DMS 273 (cell line): ENCODE measurements around the gene AP2B1.
"Not testable (repeated sequence)": the region's sequence is repeated elsewhere in the genome, so short reads cannot be mapped to it uniquely, and the experiment has no call there.

ENCODE experiments used
- DNase-seq: peaks from one replicate; lab custom pipeline; 2025; ENCODE audit not compliant: unreplicated experiment; lab: John Stamatoyannopoulos, UW

The AP2B1 gene

DNA sequence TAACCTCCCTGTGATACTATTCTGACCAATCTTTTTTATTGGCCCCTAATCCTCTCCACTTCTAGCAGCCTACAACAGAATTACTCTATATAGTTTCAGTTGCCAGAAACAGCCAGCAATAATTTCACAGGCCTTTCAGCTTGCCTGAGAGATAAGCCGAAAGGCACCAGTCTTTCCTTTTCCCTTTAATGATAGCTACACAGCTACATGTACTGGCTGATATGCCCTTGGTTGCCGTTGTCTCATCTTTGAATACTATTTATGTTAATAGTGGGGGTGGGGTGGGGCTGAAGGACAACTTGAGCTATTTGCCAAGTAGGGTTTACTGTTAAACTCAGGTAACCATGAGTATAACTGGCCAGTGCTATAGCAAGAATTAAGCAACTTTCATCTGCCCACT, 108.5 kb downstream of the AP2B1 start:
- no peak for DNase-seq

DNA sequence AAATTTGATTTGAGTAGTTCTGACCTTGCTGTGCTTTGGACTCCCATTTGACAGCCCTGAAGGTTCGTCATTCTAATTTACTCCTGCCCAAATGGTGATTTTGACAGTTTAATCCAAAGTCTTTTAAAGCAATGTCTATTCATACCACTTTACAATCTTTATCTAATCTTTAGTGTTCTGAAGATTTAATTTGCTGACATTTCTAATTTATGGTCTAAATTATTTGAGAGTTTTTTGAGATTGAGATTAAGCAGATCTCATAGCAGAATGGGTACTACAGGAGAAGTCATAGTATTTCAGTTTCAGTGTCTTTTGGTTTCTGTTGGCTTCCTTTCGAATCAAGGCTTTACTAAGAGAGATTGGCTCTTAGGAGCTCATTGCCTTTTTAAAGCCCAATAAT, 111.7 kb downstream of the AP2B1 start:
- no peak for DNase-seq

DNA sequence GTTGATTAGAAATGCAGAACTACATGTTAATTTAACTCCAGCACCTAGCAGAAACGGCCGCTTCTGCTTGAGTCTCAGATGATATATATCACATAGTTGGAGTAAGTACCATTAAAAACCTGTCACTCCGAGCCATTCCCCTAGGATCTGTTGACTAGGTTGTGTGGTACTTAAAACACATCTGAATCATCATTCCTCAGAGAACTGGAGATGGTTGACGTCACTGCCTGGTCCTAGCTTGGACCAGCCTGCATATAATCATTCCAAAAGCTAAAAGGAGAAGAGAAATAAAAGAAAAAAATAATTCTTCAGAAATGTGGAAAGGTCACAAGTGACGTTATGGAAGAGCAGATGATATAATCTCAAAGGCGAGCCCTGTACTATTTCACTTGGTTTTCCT, 113.0 kb downstream of the AP2B1 start:
- no peak for DNase-seq

DNA sequence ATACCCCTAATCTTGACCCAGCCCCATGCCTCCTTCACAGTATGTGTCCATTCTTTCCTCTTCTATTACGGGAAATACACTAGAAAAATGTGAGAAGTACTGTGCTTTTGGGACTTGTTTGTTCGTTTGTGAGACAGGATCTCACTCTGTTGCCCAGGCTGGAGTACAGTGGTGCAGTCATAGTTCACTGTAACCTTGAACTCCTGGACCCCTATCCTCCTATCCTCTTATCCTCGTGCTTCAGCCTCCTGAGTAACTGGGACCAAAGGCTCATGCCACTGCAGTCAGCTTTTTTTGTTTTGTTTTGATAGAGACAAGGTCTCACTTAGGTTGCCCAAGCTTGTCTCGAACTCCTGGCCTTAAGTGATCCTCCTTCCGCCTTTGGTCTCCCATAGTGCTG, 114.4 kb downstream of the AP2B1 start:
- no peak for DNase-seq

DNA sequence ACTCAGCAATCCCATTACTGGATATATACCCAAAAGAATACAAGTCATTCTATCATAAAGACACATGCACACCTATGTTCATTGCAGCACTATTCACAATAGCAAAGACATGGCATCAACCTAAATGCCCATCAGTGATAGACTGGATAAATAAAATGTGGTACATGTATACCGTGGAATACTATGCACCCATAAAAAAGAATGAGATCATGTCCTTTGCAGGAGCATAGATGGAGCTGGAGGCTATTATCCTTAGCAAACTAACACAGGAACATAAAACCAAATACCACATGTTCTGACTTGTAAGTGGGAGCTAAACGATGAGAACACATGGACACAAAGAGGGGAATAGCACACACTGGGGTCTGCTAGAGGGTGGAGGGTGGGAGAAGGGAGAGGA, 116.2 kb downstream of the AP2B1 start:
- not testable (repeated sequence) for DNase-seq

DNA sequence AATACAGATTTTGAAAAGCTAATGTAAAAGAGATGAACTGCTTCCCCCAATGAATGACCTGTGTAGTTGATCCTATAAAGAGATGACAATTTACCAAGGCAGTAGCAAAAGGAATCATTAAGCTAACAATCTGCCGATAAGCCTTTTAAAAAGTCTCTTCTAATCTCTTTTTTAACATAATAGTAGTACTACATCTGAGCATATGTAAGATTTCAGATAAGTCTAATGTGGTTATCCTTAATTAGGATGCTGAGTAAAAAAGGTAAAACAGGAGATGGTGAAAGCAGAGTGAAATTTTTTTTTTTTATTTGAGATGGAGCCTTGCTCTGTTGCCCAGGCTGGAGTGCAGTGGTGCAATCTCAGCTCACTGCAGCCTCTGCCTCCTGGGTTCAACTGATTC, 118.1 kb downstream of the AP2B1 start:
- DNase-seq, result no peak

DNA sequence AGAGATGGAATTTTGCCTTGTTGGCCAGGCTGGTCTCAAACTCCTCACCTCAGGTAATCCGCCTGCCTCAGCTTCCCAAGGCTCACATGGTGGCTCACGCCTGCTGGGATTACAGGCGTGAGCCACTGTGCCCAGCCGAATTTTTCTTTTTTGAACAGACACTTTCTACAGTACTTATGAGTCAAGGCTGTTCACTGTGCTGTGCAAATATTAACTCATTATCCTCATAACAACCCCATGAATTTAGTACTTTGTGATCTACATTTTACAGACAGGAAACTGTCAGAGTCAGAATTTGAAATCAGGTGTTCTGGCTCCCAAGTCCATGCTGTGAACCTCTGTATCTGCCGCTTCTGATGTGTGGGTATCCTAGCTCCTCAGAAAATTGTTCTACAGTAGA, 118.6 kb downstream of the AP2B1 start:
- DNase-seq, result no peak

DNA sequence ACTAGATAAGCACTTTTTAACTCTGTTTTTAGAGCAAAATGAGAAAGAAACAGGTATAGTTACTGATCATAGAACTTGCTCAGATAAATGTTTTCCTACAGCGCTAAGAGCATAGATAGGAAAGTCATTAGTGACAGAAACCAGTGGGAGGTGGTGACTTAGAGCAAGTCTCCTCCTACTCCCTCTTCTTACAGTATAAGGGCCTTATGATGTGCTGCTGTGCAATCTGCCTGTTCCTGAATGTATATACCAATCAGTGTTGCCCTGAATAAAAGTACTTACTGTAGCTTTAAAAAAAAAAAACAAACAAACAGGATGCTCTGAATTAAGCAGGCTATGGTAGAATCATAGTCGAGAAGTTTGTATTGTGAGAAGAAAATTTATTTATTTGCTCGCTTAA, 121.0 kb downstream of the AP2B1 start:
- DNase-seq, result no peak

DNA sequence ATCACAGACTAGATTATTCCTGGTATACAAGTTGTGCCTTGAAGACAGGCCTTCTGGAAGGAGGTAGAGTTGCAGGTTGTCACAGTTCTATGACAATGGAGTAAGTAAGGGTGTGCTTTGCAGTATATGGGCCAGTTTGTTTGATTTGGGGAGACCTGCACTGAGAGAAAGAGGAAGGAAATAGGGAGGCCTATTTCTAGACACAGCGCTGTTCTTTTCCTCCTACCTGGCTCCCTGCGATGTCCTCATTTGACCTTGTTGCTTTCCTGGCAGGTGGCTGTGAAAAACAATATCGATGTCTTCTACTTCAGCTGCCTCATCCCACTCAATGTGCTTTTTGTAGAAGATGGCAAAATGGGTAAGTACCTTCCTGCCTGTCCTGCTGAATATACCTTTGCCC, 121.8 kb downstream of the AP2B1 start:
- peak; percentile 8 for DNase-seq

DNA sequence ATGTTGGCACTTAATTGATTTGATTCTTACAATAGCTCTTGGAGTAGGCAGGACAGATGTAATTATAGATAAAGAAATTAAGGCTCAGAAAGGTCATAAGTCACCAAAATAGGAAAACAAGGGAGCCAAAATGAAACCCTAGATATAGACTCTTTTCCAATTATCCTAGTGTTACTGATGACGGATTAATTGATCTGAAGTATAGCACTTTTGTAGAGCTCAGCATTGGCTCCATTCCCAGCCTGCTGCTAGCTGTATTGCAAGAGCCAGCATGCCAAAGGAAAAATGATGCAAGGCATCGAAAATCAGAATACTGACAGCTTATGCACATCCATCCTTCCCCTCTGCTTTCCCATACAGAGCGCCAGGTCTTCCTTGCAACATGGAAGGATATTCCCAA, 122.8 kb downstream of the AP2B1 start:
- peak; percentile 36 for DNase-seq

DNA sequence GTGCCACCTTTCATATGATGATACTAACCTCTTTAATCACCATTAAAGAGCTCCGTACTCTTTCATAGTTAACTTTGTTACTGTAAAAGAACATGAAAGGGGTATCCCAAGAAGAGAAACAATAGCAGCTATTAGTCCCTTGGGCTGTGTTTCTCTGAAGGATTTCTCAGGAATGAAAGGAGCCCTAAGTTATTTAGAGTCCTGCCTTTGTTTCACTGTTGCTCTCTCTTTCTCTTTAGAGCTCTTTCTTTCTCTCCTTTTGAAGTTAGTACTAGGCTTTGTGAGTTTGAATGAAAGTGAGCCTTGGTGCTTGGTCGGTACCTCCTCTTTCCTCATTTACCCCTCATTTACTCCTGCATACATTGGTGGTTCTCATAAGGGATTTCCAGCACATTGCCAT, 123.8 kb downstream of the AP2B1 start:
- DNase-seq, result no peak

DNA sequence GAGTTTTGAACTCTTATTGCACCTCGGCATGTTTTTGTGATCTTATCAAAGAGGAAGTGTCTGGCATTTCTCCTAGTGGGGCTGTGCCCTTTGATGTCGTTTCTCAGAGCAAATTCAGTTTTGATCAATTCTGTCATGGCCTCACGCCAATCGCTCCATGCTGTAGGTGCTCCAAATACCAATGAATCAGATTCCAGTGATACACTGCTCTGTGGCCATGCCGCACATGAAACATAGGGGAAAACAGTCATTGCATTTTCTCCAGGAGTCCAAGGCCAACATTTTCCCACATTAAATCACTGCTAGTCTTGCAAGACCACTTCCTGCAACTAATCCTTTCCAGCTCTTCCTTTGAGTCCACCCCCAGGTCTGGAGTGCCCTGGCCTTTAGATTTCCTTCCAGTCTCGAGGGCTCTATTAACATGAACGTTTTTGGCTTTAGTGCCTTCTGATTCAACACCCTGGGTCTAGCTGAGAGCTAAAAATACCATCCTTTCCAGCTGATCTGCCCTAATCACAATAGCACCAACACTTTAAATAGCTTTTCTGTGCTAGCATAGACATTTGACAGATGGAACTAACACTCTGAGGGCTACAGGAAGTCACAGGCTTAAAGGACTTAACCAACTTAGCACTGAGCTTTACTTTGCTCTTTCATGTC, 126.1 kb downstream of the AP2B1 start:
- DNase-seq, result no peak

DNA sequence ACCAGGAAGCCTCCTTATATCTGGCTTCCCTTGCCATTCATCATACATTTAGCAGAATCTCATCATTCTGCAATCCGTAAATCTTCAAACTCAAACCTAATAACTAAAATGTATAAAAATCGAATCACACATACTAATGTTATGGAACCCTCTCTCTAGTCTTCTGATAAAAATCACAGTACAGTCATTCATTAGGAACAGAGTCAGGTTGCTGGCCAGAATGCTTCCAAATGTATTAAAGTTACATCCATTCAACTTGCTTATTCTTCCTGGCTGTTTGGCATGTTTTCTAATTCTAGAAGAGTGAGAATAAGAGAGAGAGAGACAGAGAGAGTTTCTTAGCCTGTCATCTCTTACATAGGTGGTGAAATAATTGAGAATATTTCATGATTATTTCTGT, 127.9 kb downstream of the AP2B1 start:
- DNase-seq, result no peak

DNA sequence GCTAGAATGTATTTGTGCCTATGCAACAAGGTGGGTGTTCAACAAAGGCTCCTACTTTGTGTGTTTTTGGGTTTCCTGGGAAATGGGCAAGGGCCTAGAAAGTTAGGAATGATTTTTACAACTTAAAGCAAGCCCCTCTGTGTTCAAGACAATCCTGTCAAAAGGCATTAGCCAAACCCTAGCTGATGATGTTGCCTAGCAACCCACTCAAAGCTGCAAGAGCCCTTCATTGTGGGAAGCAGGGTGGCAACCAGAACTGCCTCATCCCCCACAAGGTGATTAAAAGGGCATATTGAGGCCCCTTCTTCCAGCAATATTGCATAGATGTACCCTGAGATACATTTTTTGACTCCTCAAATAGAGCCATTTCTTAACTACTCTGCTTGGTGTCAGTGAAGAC, 128.3 kb downstream of the AP2B1 start:
- no peak for DNase-seq

DNA sequence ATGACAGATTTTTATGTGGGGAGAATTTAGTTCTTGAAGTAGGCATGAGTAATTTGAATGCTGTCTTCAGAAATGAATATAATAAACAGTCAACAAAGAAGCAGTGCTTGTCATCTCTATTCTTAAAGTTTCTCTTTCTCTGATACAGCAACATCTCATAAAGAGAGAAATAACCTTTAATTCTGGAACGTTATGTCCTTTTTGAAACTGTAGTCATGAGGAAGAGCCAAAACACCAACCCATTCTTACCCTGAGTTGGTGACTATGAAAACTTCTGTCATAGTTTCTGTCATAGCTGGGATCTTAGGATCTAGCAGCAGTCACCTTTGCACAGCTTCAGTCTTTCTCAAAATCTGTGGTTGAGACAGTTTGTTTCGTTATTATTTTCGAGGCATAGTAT, 129.1 kb downstream of the AP2B1 start:
- no peak for DNase-seq

DNA sequence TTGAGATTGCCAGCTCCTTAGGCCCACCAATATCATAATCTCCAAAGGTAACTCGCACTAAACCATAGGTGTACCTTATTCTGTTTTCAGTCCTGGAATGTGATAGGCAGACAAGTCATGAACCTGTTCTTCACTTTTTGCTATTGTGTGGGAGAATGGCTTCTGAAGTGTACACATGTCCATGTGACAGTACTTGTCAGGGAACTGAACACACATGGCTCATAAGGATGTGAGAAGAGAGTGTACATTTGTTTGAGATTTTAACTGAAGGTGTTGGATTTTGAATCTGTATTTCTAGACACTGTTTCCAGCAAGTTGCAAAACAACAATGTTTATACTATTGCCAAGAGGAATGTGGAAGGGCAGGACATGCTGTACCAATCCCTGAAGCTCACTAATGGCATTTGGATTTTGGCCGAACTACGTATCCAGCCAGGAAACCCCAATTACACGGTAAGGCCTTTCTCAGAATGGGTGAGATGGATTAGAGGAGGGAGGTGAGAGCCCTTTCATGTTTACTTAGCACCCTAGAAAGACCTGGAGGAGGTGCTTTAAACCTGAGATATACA, 129.9 kb downstream of the AP2B1 start:
- DNase-seq, result no peak

DNA sequence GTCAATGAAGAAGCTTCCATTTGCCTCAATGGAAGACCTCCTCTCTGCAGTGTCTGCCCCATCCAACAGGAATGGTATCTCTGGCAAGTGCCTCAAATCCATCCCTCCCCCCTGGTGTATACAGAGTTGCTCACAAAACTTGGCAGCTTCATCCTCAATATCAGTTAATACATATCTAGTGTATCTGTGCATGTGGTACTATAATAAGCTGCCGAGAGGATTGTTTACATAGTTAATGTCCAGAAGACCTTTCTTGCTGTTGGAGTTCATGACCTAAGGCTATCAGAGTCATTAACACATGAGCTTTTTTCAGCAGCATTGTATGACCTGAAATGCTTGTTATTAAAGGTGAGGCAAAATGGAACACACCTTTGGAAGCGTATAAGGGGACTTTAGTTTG, 130.4 kb downstream of the AP2B1 start:
- DNase-seq, result no peak

DNA sequence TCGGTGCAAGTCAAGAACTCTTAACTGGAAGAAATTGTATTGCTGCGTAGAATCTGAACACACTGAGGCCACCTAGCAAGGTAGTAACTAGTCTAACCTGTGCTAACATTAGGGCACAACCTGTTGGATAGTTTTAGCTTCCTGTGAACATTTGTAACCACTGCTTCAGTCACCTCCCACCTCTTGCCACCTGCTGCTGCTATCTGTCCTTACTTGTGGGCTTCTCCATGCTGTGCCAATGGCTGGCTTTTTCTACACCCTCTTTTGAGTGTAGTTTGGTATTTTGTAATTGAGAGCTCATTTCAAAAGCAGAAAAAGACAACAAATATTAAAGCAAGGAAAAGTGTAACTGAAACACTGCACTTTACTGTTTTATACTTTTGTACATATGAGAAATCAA, 136.6 kb downstream of the AP2B1 start:
- DNase-seq, result no peak

DNA sequence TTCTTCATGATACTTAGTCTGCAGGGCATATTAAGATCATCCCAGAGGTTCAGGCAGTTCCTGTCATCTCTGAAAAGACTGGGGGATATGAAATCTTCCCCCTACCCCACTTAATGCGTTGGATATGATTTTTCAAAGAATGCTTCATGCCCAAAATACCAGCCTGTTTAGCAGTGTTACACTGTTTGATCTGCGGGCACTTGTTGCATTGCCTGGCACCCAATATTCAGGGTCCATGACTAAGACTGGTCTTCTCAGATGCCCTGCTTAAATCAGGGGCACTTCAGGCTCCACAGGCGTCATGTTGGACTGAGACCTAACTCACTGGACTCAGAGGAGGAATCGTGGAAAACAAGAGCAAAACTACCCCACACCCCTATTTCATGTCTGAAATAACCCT, 137.9 kb downstream of the AP2B1 start:
- DNase-seq, result no peak

DNA sequence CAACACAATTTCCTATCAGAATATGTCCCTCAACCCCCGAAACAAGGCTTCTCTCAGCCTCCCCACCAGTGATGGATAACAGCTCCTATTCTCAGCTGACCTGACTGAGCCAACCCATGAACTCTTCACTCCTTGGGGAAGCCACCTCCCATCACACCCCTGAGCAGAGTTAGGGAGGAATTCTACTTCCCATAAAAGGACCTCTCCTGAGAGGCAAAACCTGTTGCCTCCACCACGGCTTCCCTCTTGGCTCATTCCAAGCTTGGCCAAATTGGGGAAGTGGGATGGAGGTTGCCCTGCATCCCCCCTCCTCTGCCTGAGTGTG, 138.6 kb downstream of the AP2B1 start:
- no peak for DNase-seq

DNA sequence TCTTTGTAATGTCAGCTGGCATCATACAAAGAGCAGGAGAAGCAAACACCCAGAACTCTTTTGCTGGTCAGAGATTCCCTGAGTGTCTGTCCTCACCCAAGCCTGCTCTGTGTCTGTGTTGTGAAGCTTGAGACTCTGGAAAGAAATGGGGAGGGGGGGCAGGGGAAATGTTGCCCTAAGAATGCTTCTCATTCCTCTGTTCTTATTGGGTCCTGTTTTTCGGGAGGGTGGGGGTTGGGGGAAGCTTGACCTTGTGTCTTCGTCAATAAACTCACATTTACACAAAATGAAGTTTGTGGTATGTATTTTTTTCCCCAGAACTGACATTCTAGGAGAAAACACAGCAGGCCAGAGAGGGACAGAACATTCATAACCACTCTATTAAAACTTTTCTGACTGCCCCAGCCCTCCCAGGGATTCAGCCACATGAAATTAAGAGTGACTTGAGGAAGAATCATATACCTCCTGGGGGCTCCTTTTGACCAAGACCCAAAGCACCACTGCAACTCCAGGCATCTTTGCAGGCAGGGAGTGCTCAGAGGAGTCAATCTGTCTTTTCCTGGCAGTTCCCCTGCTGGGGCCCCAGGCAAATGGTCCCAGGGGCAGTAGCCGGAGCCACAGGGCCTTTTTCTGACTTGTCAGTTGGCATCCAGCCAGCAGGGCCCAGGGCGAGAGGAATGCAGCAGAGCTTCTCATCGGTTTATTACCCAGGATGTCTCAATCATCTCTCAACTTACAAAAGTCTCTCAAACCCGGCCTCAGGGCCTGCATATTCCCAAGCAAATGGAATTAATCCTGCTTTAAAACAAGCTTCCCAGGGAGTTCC, 139.2 kb downstream of the AP2B1 start:
- DNase-seq, result peak; percentile 85

DNA sequence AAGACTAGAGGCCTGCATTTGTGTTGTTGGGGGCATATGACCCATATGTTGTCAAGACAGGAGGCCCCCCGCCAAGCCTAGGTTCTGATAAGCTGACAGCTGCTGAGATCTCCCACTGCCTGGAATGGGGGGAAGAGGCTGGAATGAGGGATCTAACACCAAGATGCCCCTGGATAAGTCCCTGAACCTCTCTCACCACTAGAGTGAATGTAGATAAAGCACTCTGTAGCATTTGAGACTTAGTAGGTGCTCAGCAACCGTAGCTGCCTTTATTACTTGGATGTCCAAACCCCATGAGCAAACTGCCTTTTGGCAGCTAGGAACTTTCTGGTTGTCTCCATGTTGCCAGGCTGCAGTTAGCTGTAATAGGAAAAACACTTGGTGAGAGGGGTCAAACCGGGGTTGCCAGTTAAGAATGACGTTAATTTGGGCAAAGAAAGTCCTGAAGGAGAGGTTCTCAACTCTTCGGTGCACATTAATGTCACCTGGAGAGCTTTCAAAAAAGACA, 139.9 kb downstream of the AP2B1 start:
- peak; percentile 80 for DNase-seq
